Motor neuron (in vitro differentiated cells): Measurements from ENCODE around the gene PXK. TPM values are rescaled to one million over a fixed set of nuclear protein-coding genes. Genes with fewer than 3 reads are reported as not detected.

ENCODE experiments used
- ATAC-seq, 8 experiments: fragments of 200-7000 bp; cut with Tn5 transposase; replicated peaks in 6 of 8; 2 replicates each; pipeline ENCODE4 v1.8.0; 2021; ENCODE audit warnings: mild to moderate bottlenecking in 8 of 8, moderate library complexity in 8 of 8
- H3K27ac ChIP-seq, 2 donors: fragments of 250-450 bp; sonication (Bioruptor Pico); 2 replicates each; pipeline ENCODE4 v1.9.0; 2021; ENCODE audit warnings: antibody characterized with exemption in 2 of 2, mild to moderate bottlenecking in 2 of 2, moderate library complexity in 1 of 2
- H3K4me1 ChIP-seq, 2 donors: fragments of 250-450 bp; sonication (Bioruptor Pico); replicated peaks in 1 of 2; 2 replicates each; pipeline ENCODE4 v1.6.1; 2021; ENCODE audit warnings: antibody characterized with exemption in 2 of 2, mild to moderate bottlenecking in 2 of 2, moderate library complexity in 1 of 2
- H3K4me3 ChIP-seq, 5 donors: fragments of 250-450 bp; sonication (Bioruptor Pico); 2 replicates each; pipeline ENCODE4 v1.9.0; 2021; ENCODE audit warnings: antibody characterized with exemption in 5 of 5, mild to moderate bottlenecking in 5 of 5, moderate library complexity in 4 of 5
- WGBS, 10 experiments: fragments of 450-650 bp; shearing (Covaris generic); methylation state at CpG; one replicate each; pipeline ENCODE4 v1.0.0; 2022; 5-methylcytosine and 5-hydroxymethylcytosine counted together
- in situ Hi-C, 9 experiments: fragments of 400-800 bp; cut with MboI; loops; one replicate each; pipeline ENCODE4 v1.15.0; 2021; ENCODE audit warnings: low sequenced_read_pairs in 9 of 9, low pct_unique_long_range_greater_than_20kb in 2 of 9; ENCODE audit not compliant: unreplicated experiment in 9 of 9
- total RNA-seq, 8 experiments: library from RNA; unstranded; fragments of 300-600 nt; gene quantifications; 2 replicates each; pipeline versions ENCODE4 v1.2.3 to v1.2.4, GENCODE V29; 2022

Gene PXK
- total RNA-seq, 8 experiments from 2014 or later, result 8.4 to 34.6 (median 18.5) TPM

- 33 to 100% (median 94%) methylated on average over 1 to 9 of the region's 9 CpGs; no CpG with 5 or more reads in 1 of the 10 experiments for WGBS, 10 experiments
- no peak overlapping the region for H3K27ac ChIP-seq
- H3K4me1 ChIP-seq, result no peaks in the 10 kb centered on the region
- H3K4me3 ChIP-seq, result no peak overlapping the region
- in situ Hi-C loops, result no loop called here
- no peak for ATAC-seq
Observed at GRCh38 chr3:58398669-58399333, 66.1 kb downstream of the PXK start.

GRCh38 chr3:58403513-58404109, 70.9 kb downstream of the PXK start:
- H3K4me1 ChIP-seq, result peaks cover 3 to 13% of the 10 kb centered on the region in 2 donors
- WGBS, 10 experiments, result 73 to 100% (median 91%) methylated on average over 2 to 6 of the region's 6 CpGs
- no peak for ATAC-seq
- no peak overlapping the region for H3K27ac ChIP-seq
- in situ Hi-C loops, result loop anchor here in 1 of 9 experiments (25.0 kb wide), 2 partner anchors 91 to 216 kb away; partner anchors contain the start of genes HTD2 and RPP14
- no peak overlapping the region for H3K4me3 ChIP-seq

GRCh38 chr3:58404396-58404795, 71.7 kb downstream of the PXK start:
- H3K4me1 ChIP-seq, result peaks cover 3 to 13% of the 10 kb centered on the region in 2 donors
- WGBS, 10 experiments, result 22 to 86% (median 66%) methylated on average over 1 to 4 of the region's 4 CpGs; no CpG with 5 or more reads in 2 of the 10 experiments
- peak overlapping the region in 1 of 2 donors; percentile 49 for H3K27ac ChIP-seq
- peak in 7 of 8 experiments; percentile 55 to 95 (median 93) for ATAC-seq
- H3K4me3 ChIP-seq, result no peak overlapping the region
- in situ Hi-C loops, result loop anchor here in 1 of 9 experiments (25.0 kb wide), 2 partner anchors 92 to 217 kb away; partner anchors contain the start of genes HTD2 and RPP14

GRCh38 chr3:58408906-58409305, 76.2 kb downstream of the PXK start:
- WGBS, 10 experiments, result 29 to 100% (median 75%) methylated on average over 1 to 3 of the region's 5 CpGs; no CpG with 5 or more reads in 1 of the 10 experiments
- H3K4me3 ChIP-seq, result no peak overlapping the region
- in situ Hi-C loops, result loop anchor here in 1 of 9 experiments (25.0 kb wide), 2 partner anchors 97 to 222 kb away; partner anchors contain the start of genes HTD2 and RPP14
- no peak overlapping the region for H3K27ac ChIP-seq
- peaks cover 3 to 13% of the 10 kb centered on the region in 2 donors for H3K4me1 ChIP-seq
- no peak for ATAC-seq

GRCh38 chr3:58409663-58410062, 77.0 kb downstream of the PXK start:
- Histone ChIP-seq H3K4me3 (no peak overlapping the region), H3K27ac (no peak overlapping the region), H3K4me1 (peaks cover 0 to 6% of the 10 kb centered on the region in 2 donors)
- WGBS, 10 experiments, result 74 to 100% (median 93%) methylated on average over 1 to 3 of the region's 3 CpGs
- in situ Hi-C loops, result loop anchor here in 2 of 9 experiments (10.0 to 25.0 kb wide), 3 partner anchors 85 to 222 kb away; partner anchors contain the start of genes HTD2 (in 1 of the 2) and RPP14 (in 1 of the 2)
- no peak for ATAC-seq

GRCh38 chr3:58411036-58411435, 78.3 kb downstream of the PXK start:
- no peak overlapping the region for H3K27ac ChIP-seq
- no peaks in the 10 kb centered on the region for H3K4me1 ChIP-seq
- 80 to 100% (median 90%) methylated on average over 1 to 3 of the region's 3 CpGs; no CpG with 5 or more reads in 4 of the 10 experiments for WGBS, 10 experiments
- in situ Hi-C loops, result loop anchor here in 2 of 9 experiments (10.0 to 25.0 kb wide), 3 partner anchors 86 to 224 kb away; partner anchors contain the start of genes HTD2 (in 1 of the 2) and RPP14 (in 1 of the 2)
- no peak overlapping the region for H3K4me3 ChIP-seq
- ATAC-seq, result no peak

- 83 to 100% (median 94%) methylated on average over 1 to 7 of the region's 8 CpGs; no CpG with 5 or more reads in 3 of the 10 experiments for WGBS, 10 experiments
- ATAC-seq, result no peak
- in situ Hi-C loops, result loop anchor here in 2 of 9 experiments (10.0 to 25.0 kb wide), 3 partner anchors 87 to 225 kb away; partner anchors contain the start of genes HTD2 (in 1 of the 2) and RPP14 (in 1 of the 2)
- no peak overlapping the region for H3K27ac ChIP-seq
- no peaks in the 10 kb centered on the region for H3K4me1 ChIP-seq
- no peak overlapping the region for H3K4me3 ChIP-seq
Observed at GRCh38 chr3:58411851-58412830, 79.4 kb downstream of the PXK start.

GRCh38 chr3:58414538-58415197, 82.0 kb downstream of the PXK start:
- Histone ChIP-seq H3K4me1 (no peaks in the 10 kb centered on the region), H3K27ac (no peak overlapping the region), H3K4me3 (no peak overlapping the region)
- ATAC-seq, result peak in 7 of 8 experiments; percentile 36 to 93 (median 79)
- in situ Hi-C loops, result loop anchor here in 2 of 9 experiments (10.0 to 25.0 kb wide), 3 partner anchors 90 to 227 kb away; partner anchors contain the start of genes HTD2 (in 1 of the 2) and RPP14 (in 1 of the 2)

- no peak for ATAC-seq
- WGBS, 10 experiments, result 71 to 100% (median 88%) methylated on average over 1 to 2 of the region's 2 CpGs; no CpG with 5 or more reads in 2 of the 10 experiments
- in situ Hi-C loops, result loop anchor here in 2 of 9 experiments (10.0 to 25.0 kb wide), 3 partner anchors 91 to 229 kb away; partner anchors contain the start of genes HTD2 (in 1 of the 2) and RPP14 (in 1 of the 2)
- no peak overlapping the region for H3K4me3 ChIP-seq
- H3K4me1 ChIP-seq, result no peaks in the 10 kb centered on the region
- no peak overlapping the region for H3K27ac ChIP-seq
Observed at GRCh38 chr3:58416191-58416590, 83.5 kb downstream of the PXK start.

- Histone ChIP-seq H3K27ac (no peak overlapping the region), H3K4me1 (no peaks in the 10 kb centered on the region), H3K4me3 (no peak overlapping the region)
- ATAC-seq, result no peak
- in situ Hi-C loops, result loop anchor here in 2 of 9 experiments (10.0 to 25.0 kb wide), 3 partner anchors 92 to 230 kb away; partner anchors contain the start of genes HTD2 (in 1 of the 2) and RPP14 (in 1 of the 2)
- WGBS, 10 experiments, result 83 to 100% (median 100%) methylated on average over 1 to 2 of the region's 2 CpGs; no CpG with 5 or more reads in 5 of the 10 experiments
Observed at GRCh38 chr3:58417075-58417474, 84.4 kb downstream of the PXK start.

GRCh38 chr3:58418227-58418626, 85.5 kb downstream of the PXK start:
- no peak for ATAC-seq
- in situ Hi-C loops, result loop anchor here in 2 of 9 experiments (10.0 to 25.0 kb wide), 3 partner anchors 93 to 231 kb away; partner anchors contain the start of genes HTD2 (in 1 of the 2) and RPP14 (in 1 of the 2)
- 66 to 100% (median 91%) methylated on average over 2 to 6 of the region's 6 CpGs; no CpG with 5 or more reads in 1 of the 10 experiments for WGBS, 10 experiments
- H3K27ac ChIP-seq, result no peak overlapping the region
- no peaks in the 10 kb centered on the region for H3K4me1 ChIP-seq
- no peak overlapping the region for H3K4me3 ChIP-seq
